Loucy (cell line): ENCODE results near the gene NALCN.

Experiments
- H2AFZ ChIP-seq: fragments of 200-600 bp; sonication (generic); 2 replicates; pipeline ENCODE4 v1.6.0; 2016; ENCODE audit warnings: antibody characterized with exemption, mild to moderate bottlenecking, low read length, moderate library complexity
- H3F3A ChIP-seq: fragments of 200-600 bp; 2 replicates; pipeline ENCODE4 v1.6.0; 2016; ENCODE audit warnings: antibody characterized with exemption, low read depth, mild to moderate bottlenecking
- H3K27me3 ChIP-seq: fragments of 200-600 bp; sonication (generic); 2 replicates; pipeline ENCODE4 v1.6.1; 2014; ENCODE audit warnings: low read length, mild to moderate bottlenecking; ENCODE audit not compliant: insufficient read depth, poor library complexity, severe bottlenecking
- H3K36me3 ChIP-seq: fragments of 200-600 bp; sonication (generic); 2 replicates; pipeline ENCODE4 v1.6.1; 2016; ENCODE audit warnings: low read length; ENCODE audit not compliant: insufficient read depth
- H3K4me1 ChIP-seq: fragments of 200-600 bp; sonication (generic); 2 replicates; pipeline ENCODE4 v1.5.1; 2014; ENCODE audit warnings: low read length, mild to moderate bottlenecking; ENCODE audit not compliant: insufficient read depth, poor library complexity, severe bottlenecking
- H3K4me2 ChIP-seq: fragments of 200-600 bp; sonication (generic); 2 replicates; pipeline ENCODE4 v1.6.0; 2014; ENCODE audit warnings: antibody characterized with exemption, low read length, low read depth, mild to moderate bottlenecking; ENCODE audit not compliant: poor library complexity, severe bottlenecking
- H3K4me3 ChIP-seq: fragments of 200-600 bp; sonication (generic); 2 replicates; pipeline ENCODE4 v1.5.1; 2014; ENCODE audit warnings: low read length, mild to moderate bottlenecking, mixed read lengths; ENCODE audit not compliant: poor library complexity, severe bottlenecking
- H3K79me2 ChIP-seq: fragments of 200-600 bp; sonication (generic); 2 replicates; pipeline ENCODE4 v1.6.1; 2014; ENCODE audit warnings: low read length; ENCODE audit not compliant: insufficient read depth
- H3K9ac ChIP-seq: fragments of 200-600 bp; sonication (generic); 2 replicates; pipeline ENCODE4 v1.6.0; 2014; ENCODE audit warnings: mild to moderate bottlenecking, low read depth, low read length, moderate library complexity; ENCODE audit not compliant: poor library complexity, severe bottlenecking
- H3K9me2 ChIP-seq: fragments of 200-600 bp; sonication (generic); replicated peaks from 2 replicates; pipeline ENCODE4 v1.6.1; 2016; ENCODE audit warnings: low read depth, low read length, mixed read lengths
- H3K9me3 ChIP-seq: fragments of 200-600 bp; sonication (generic); 2 replicates; pipeline ENCODE4 v1.6.1; 2014; ENCODE audit warnings: mild to moderate bottlenecking, antibody characterized with exemption, low read length, low read depth; ENCODE audit not compliant: insufficient read depth
- H4K20me1 ChIP-seq: fragments of 200-600 bp; sonication (generic); 2 replicates; pipeline ENCODE4 v1.6.0; 2014; ENCODE audit warnings: antibody characterized with exemption, low read length, mild to moderate bottlenecking; ENCODE audit not compliant: insufficient read depth, poor library complexity, severe bottlenecking
- EZH2phosphoT487 ChIP-seq: fragments of 200-600 bp; IDR thresholded peaks from 2 replicates; pipeline ENCODE4 v1.6.1; 2018; ENCODE audit warnings: antibody characterized with exemption, mild to moderate bottlenecking, moderate library complexity, borderline replicate concordance
- TF ChIP-seq, protein P1 (sequence below): fragments of 200-600 bp; sonication (generic); conservative IDR thresholded peaks from 2 replicates; pipeline ENCODE4 v1.5.1; 2014; ENCODE audit warnings: mild to moderate bottlenecking, antibody characterized with exemption, low read length

NALCN gene

DNA sequence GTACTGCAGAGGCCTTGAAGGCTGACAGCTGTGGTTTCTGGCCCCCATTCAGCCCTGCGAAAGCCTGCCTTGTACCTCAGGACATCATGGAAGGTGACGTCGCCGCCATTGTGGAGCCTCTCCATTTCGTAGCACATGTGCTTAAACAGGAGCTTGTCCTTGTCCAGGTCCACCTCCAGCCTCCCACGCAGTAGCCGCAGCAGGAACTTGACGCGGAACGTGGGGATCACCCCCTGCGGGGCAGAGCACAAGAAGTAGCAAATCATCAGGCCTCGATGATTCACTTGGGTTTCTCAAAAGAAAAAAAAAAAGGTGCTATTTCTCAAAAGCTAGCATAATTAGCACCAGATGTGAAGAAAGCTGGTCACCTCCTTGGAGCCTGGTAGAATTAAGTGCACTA lies 351.0 kb downstream of the NALCN start:
- no peaks in the 10 kb centered on the region for H3K4me1 ChIP-seq
- H3K27me3 ChIP-seq = no peaks in the 10 kb centered on the region
- H3K9me3 ChIP-seq = no peaks in the 10 kb centered on the region
- H3K4me2 ChIP-seq = no peak overlapping the region
- no peak overlapping the region for H2AFZ ChIP-seq
- no peaks in the 10 kb centered on the region for H4K20me1 ChIP-seq
- H3K9me2 ChIP-seq = no peaks in the 10 kb centered on the region
- no peak overlapping the region for H3K4me3 ChIP-seq
- TF ChIP-seq EZH2phosphoT487 = no peak
- TF ChIP-seq, protein P1, sequence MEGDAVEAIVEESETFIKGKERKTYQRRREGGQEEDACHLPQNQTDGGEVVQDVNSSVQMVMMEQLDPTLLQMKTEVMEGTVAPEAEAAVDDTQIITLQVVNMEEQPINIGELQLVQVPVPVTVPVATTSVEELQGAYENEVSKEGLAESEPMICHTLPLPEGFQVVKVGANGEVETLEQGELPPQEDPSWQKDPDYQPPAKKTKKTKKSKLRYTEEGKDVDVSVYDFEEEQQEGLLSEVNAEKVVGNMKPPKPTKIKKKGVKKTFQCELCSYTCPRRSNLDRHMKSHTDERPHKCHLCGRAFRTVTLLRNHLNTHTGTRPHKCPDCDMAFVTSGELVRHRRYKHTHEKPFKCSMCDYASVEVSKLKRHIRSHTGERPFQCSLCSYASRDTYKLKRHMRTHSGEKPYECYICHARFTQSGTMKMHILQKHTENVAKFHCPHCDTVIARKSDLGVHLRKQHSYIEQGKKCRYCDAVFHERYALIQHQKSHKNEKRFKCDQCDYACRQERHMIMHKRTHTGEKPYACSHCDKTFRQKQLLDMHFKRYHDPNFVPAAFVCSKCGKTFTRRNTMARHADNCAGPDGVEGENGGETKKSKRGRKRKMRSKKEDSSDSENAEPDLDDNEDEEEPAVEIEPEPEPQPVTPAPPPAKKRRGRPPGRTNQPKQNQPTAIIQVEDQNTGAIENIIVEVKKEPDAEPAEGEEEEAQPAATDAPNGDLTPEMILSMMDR = no peak
- H3F3A ChIP-seq = no peaks in the 10 kb centered on the region
- H3K79me2 ChIP-seq = no peaks in the 10 kb centered on the region
- H3K9ac ChIP-seq = no peak overlapping the region
- H3K36me3 ChIP-seq = no peaks in the 10 kb centered on the region

DNA sequence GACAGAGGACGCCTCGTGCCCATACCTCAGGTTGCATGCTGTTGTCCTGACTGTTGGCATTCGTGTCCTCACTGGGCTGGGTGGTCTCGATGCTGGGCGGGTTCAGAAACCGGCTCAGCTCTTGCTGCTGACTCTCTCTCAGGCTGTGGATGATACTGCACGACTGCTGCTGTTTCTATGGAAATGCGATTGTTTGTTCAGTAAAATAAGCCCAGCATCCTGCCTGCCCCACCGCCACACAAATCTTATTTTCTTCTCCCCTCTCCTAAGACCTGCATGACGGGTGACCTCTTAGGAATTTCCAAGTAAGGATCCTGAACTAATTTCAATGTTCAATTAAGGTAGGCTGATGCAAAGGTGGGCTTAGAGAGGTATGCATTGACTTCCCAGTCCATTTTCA lies 356.5 kb downstream of the NALCN start:
- H3K4me1 ChIP-seq = no peaks in the 10 kb centered on the region
- TF ChIP-seq EZH2phosphoT487 = no peak
- TF ChIP-seq, protein P1 = no peak
- H3K9ac ChIP-seq = no peak overlapping the region
- H3K36me3 ChIP-seq = no peaks in the 10 kb centered on the region
- H2AFZ ChIP-seq = no peak overlapping the region
- no peaks in the 10 kb centered on the region for H4K20me1 ChIP-seq
- H3K4me2 ChIP-seq = no peak overlapping the region
- no peaks in the 10 kb centered on the region for H3K79me2 ChIP-seq
- H3K9me2 ChIP-seq = no peaks in the 10 kb centered on the region
- H3K4me3 ChIP-seq = no peak overlapping the region
- H3K9me3 ChIP-seq = no peaks in the 10 kb centered on the region
- no peaks in the 10 kb centered on the region for H3K27me3 ChIP-seq
- no peaks in the 10 kb centered on the region for H3F3A ChIP-seq

DNA sequence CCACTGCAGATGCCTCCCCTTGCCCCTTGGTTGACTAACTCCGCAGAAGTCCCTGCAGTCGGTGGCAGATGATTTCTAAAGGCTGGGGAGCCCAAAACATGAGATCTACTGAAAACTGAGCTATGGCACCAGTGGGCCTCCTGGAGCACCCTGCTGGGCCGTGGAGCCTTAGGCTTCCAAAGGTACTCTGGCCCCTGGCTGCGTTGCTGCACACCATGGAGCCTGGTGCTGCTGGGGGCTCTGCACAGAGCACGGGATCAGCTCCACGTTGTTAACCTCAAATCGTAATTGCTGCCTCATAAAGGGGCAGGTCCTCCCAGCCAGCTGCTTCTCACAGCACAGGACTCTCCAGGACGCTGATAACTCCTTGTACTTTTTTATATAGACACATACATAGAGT lies 357.5 kb downstream of the NALCN start:
- H3K9me3 ChIP-seq = no peaks in the 10 kb centered on the region
- H3K4me1 ChIP-seq = no peaks in the 10 kb centered on the region
- H3K9ac ChIP-seq = no peak overlapping the region
- H3F3A ChIP-seq = no peaks in the 10 kb centered on the region
- no peaks in the 10 kb centered on the region for H3K79me2 ChIP-seq
- H3K27me3 ChIP-seq = no peaks in the 10 kb centered on the region
- no peaks in the 10 kb centered on the region for H3K9me2 ChIP-seq
- no peak overlapping the region for H2AFZ ChIP-seq
- no peak overlapping the region for H3K4me3 ChIP-seq
- H4K20me1 ChIP-seq = no peaks in the 10 kb centered on the region
- no peaks in the 10 kb centered on the region for H3K36me3 ChIP-seq
- no peak for TF ChIP-seq EZH2phosphoT487
- H3K4me2 ChIP-seq = no peak overlapping the region

DNA sequence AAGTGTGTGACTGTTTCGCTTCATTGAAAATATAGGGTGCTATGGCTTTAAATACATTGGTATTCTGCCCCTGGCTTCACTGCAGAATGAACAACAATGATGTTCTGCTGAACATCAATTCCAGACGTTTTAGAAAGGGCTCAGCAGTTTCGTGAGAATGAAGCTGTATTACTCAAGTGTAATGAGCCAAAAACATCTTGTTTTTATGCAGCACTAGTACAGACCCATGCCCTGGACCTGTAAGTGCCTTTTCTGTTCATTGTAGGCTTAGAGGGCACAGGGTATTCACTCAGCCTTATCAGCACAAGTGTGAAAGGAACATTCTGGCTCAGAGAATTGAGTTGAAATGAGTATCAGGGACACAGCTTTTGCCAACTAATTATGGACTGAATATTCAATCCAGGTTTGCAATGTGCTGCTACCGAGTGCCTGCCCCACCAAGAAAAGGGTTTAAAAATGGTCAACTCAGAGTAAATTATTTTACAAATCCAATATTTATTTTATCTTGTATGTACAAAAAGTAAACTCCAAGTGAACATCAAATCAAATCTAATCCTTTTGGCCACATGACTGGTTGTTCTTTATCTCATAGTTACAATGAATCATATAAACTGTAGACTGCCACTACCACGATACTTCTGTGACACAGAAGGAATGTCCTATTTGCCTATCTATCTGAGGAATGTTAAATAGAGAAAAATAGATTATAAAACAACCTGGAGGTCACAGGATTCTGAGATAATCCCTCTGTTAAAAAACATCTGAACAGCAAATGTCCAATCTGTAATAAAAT lies 362.8 kb downstream of the NALCN start:
- Histone ChIP-seq H3K4me2 (no peak overlapping the region), H2AFZ (no peak overlapping the region), H3K9me2 (no peaks in the 10 kb centered on the region)

More for the DNA sequence above, 362.8 kb downstream of the NALCN start:
- TF ChIP-seq, protein P1 = no peak
- TF ChIP-seq EZH2phosphoT487 = no peak
- no peaks in the 10 kb centered on the region for H3K4me1 ChIP-seq
- H3K36me3 ChIP-seq = no peaks in the 10 kb centered on the region
- H3K27me3 ChIP-seq = no peaks in the 10 kb centered on the region
- no peaks in the 10 kb centered on the region for H4K20me1 ChIP-seq
- no peak overlapping the region for H3K4me3 ChIP-seq
- no peaks in the 10 kb centered on the region for H3K79me2 ChIP-seq
- no peaks in the 10 kb centered on the region for H3F3A ChIP-seq
- no peak overlapping the region for H3K9ac ChIP-seq
- no peaks in the 10 kb centered on the region for H3K9me3 ChIP-seq
